Dedifferentiated amniotic fluid mesenchymal stem cell (primary cell): ENCODE measurements around the gene ARHGEF35.
"Not testable (repeated sequence)": the region's sequence is repeated elsewhere in the genome, so short reads cannot be mapped to it uniquely, and the experiment has no call there.

Experiments used
- DNase-seq: peaks from one replicate; pipeline ENCODE4 v3.0.0-alpha.2; 2016; ENCODE audit errors: extremely low spot score

Gene ARHGEF35

DNA sequence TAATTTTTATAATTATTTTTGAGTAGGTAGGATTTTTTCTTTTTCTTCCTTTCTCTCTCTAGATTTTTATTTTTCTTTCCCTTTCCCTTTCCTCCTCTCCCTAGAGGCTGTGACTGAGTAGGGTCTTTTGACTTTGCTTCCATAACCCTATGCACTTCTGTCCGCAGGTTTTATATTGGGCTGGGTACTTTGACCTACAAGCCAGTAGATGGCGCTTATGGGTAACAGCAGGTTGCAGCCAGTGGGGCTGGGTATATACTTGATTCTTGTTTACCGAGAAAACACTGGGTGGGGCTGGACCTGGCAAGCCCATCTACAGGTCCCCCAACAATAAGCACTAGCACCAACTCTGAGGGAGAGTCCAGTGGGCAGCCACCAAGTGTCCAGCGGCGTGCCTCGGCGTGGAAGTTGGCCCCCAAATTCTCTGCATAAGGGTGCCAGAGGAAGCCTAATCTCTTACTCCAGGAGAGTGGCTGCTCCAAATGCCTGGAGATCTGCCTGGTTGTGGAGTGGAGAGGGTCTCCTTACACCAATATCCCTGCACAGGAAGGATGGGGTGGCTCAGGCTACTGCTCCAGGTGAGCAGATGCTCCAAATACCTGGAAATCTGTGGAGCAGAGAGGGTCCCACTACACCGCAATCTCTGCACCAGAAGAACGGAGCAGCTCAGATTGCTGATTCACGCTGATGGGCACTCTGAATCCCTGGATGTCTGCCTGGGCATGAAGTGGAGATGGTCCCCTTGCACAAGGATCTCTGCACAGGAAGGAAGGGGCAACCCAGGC lies 17.1 kb downstream of the ARHGEF35 start:
- not testable (repeated sequence) for DNase-seq

DNA sequence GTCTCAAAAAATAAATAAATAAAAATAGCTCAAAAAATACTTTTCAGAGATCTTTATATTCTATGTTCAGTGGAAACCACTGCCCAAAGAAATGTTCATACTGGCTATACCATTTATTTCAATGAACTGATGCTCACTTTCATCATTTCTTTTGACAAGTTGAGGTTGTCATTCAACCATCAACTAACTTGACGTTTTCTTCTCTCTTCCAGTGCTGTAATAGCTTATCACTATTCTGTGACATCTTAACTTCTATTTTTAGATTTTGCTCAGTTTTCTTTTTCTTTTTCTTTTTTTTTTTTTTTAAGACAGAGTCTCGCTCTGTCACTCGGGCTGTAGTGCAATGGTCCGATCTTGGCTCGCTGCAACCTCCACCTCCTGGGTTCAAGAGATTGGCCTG lies 21.0 kb downstream of the ARHGEF35 start:
- DNase-seq = no peak

DNA sequence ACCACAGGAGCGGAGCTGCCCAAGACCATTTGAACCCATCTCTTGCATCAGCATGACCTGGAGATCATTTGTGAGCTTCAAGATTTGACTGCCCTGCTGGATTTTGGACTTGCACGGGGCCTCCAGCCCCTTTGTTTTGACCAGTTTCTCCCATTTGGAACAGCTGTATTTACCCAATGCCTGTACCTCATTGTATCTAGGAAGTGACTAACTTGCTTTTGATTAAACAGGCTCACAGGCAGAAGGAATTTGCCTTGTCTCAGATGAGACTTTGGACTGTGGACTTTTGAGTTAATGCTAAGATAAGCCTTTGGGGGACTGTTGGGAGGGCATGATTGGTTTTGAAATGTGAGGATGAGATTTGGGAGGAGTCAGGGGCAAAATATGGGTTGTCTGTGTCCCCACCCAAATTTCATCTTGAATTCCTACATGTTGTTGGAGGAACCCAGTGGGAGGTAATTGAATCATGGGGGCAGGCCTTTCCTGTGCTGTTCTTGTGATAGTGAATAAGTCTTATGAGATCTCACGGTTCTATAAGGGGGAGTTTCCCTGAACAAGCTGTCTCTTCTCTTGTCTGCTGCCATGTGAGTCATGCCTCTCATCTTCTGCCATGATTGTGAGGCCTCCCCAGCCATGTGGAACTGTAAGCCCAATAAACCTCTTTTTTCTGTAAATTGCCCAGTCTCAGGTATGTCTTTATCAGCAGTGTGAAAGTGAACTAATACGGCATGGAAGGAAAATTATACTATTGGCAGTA lies 23.9 kb downstream of the ARHGEF35 start:
- not testable (repeated sequence) for DNase-seq

DNA sequence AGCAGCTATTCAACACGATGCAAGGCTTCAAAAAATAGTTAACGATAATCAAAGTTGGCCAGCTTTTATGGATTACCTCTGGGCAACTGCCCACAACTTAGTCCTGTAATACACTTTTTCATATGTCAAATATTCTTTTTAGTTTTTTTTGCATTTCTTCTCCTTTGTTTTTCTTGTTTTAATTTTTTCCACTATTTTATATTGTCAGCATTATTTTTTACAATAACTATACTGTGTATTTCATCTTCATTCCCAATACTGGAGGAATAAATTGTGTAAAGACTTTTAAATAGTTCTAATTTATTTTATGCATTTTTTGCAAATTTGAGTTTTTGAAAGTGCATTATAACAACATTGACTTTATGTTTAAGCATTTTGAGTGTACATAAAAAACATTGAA lies 30.8 kb downstream of the ARHGEF35 start:
- no peak for DNase-seq

DNA sequence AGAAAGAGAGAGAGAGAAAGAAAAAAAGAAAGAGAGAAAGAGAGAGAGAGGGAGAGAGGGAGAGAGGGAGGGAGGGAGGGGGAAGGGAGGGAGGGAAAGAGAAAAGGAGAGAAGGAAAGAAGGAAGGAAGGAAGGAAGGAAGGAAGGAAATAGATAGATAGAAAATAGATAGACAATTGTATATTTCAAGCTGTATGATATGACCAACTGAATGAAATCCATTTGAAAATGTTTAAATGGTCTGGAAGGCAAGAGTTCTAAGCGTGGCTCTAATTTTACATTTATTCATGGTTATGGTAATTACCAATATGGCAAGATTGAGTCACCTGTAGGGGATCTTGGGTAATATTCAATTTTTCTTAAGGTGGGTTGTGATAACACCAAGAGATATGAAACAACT lies 36.8 kb downstream of the ARHGEF35 start:
- no peak for DNase-seq

DNA sequence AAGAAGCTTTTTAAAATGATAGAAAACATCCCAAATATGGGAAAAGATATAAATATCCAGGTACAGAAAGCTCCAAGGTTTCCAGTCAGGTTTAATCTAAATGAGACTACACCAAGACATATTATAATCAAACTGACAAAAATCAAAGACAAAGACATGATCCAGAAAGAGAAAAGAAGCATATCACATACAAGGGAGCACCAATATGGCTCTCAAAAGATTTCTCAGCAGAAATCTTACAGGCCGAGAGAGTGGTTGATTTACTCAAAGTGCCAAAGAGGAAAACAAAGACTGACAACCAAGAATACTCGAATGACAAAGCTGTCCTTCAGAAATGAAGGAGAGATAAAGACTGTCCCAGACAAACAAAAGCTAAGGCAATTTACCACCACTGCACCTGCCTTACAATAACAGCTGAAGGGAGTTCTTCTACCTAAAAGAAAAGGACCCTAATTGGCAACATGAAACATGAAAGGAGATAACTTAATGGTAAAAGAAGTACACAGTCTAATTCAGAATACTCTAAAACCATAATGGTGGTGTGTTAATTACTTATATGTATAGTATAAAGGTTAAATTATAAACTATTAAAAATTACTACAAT lies 47.3 kb downstream of the ARHGEF35 start:
- no peak for DNase-seq

DNA sequence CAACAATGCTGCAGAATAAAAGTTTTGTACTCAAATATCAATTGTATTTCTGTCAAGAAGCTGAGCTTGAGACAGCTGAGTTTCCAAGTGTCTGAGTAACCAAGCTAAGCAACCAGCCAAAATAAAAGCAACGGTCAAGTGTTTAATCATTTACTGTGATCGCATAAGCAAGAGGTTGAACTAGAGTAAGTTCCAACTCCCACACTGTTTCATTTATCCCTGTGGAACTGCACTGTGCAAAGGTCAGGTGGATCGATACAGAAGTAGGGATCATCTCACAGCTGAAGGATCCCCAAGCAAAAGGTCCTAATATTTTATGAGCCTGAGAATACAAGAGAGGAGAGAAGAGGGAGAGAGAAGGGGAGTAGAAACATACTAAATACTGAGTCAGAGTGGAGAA lies 51.2 kb downstream of the ARHGEF35 start:
- no peak for DNase-seq

DNA sequence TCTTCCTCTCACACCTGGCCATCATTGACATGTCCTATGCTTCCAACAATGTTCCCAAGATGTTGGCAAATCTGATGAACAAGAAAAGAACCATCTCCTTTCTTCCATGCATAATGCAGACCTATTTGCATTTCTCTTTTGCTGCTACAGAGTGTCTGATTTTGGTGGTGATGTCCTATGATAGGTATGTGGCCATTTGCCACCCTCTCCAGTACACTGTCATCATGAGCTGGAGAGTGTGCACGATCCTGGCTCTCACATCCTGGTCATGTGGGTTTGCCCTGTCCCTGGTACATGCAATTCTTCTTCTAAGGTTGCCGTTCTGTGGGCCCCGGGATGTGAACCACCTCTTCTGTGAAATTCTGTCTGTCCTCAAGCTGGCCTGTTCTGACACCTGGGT lies 53.4 kb downstream of the ARHGEF35 start:
- no peak for DNase-seq

DNA sequence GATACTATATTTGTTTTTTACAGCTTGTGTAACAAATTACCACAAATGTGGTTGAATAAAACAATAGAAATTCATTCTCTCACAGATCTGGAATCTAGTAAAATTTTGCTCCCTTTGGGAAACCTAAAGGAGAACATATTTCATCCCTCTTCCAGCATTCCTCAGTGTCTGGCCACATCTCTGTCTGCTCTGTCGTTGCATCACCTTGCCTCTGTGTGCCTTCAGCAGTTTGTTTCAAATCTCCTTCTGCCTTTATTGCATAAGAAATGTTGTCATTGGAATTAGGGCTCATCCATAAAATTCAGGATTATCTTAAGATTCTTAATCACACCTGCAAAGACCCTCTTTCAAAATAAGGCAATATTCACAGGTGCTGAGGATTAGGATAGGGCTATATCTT lies 58.1 kb downstream of the ARHGEF35 start:
- DNase-seq = no peak
